B cell (primary cell): ENCODE data around the gene ZNF618. TPM values are rescaled to one million over a fixed set of nuclear protein-coding genes. Genes with fewer than 3 reads are reported as not detected.

Experiments
- ATAC-seq: fragments of 200-7000 bp; cut with Tn5 transposase; one replicate; pipeline ENCODE4 v1.10.0; 2021; ENCODE audit warnings: low read depth, mild to moderate bottlenecking, moderate number of reproducible peaks, moderate library complexity
- CTCF ChIA-PET: fragments of 350-600 bp; sonication (Branson Sonifier 250); formaldehyde crosslinking; loops from one replicate; lab custom pipeline; 2021; ENCODE audit warnings: antibody characterized with exemption, inconsistent platforms; lab: Charles Lee
- POLR2A ChIA-PET: fragments of 350-600 bp; sonication (Branson Sonifier 250); formaldehyde crosslinking; loops from one replicate; lab custom pipeline; 2021; ENCODE audit warnings: antibody characterized with exemption; lab: Charles Lee
- DNase-seq: peaks from one replicate; pipeline ENCODE4 v3.0.0; 2013
- H2AFZ ChIP-seq: 2 replicates; pipeline ENCODE4 v1.6.1; 2012; ENCODE audit warnings: mild to moderate bottlenecking, low read depth, low read length; ENCODE audit not compliant: insufficient read depth, poor library complexity, severe bottlenecking
- H3K27ac ChIP-seq, 2 donors: 1 replicate in 1 of 2; 2 replicates in 1 of 2; pipeline ENCODE4 v1.5.1; 2012 to 2013; ENCODE audit warnings: low read length in 2 of 2, mild to moderate bottlenecking in 2 of 2, moderate library complexity in 1 of 2
- H3K27me3 ChIP-seq, 4 experiments: fragments of 200-600 bp in 1 of 4; sonication (generic) in 1 of 4; replicated peaks in 1 of 4; 1 replicate in 2 of 4; 2 replicates in 2 of 4; pipeline versions ENCODE4 v1.6.1 to v1.7.0; 2013 to 2016; ENCODE audit warnings: low read length in 3 of 4, mild to moderate bottlenecking in 2 of 4, mixed read lengths in 1 of 4, moderate library complexity in 1 of 4; ENCODE audit not compliant: insufficient read depth in 4 of 4, control insufficient read depth in 3 of 4; ENCODE audit errors: control extremely low read depth in 1 of 4
- H3K36me3 ChIP-seq, 2 experiments: replicated peaks in 1 of 2; 1 replicate in 1 of 2; 2 replicates in 1 of 2; pipeline versions ENCODE4 v1.6.1 to v1.7.1; 2013; ENCODE audit warnings: low read length in 1 of 2; ENCODE audit not compliant: insufficient read depth in 2 of 2, control insufficient read depth in 1 of 2; ENCODE audit errors: control extremely low read depth in 1 of 2, extremely low read depth in 1 of 2
- H3K4me1 ChIP-seq, 2 donors: fragments of 200-600 bp in 1 of 2; sonication (generic) in 1 of 2; 1 replicate in 1 of 2; 2 replicates in 1 of 2; pipeline versions ENCODE4 v1.5.1 to v1.6.1; 2013 to 2017; ENCODE audit warnings: low read length in 2 of 2; ENCODE audit not compliant: control insufficient read depth in 2 of 2, insufficient read depth in 2 of 2
- H3K4me2 ChIP-seq: replicated peaks from 2 replicates; pipeline ENCODE3; 2012; ENCODE audit warnings: mild to moderate bottlenecking, low read depth, low read length; ENCODE audit not compliant: poor library complexity, severe bottlenecking
- H3K4me3 ChIP-seq, 5 experiments: fragments of 200-600 bp in 1 of 5; sonication (generic) in 1 of 5; 1 replicate in 3 of 5; 2 replicates in 2 of 5; pipeline versions ENCODE4 v1.5.1 to v1.7.0; 2011 to 2016; ENCODE audit warnings: low read length in 4 of 5, mild to moderate bottlenecking in 4 of 5, low read depth in 2 of 5, control low read depth in 1 of 5, moderate library complexity in 1 of 5; ENCODE audit not compliant: insufficient read depth in 1 of 5; ENCODE audit errors: control extremely low read depth in 1 of 5, extremely low read depth in 1 of 5
- H3K79me2 ChIP-seq: fragments of 200-600 bp; sonication (generic); one replicate; pipeline ENCODE4 v1.6.0; 2016; ENCODE audit warnings: low read length; ENCODE audit not compliant: control insufficient read depth, insufficient read depth
- H3K9ac ChIP-seq: fragments of 200-600 bp; sonication (generic); 2 replicates; pipeline ENCODE4 v1.6.1; 2017; ENCODE audit warnings: mild to moderate bottlenecking, low read length, moderate library complexity
- H3K9me3 ChIP-seq, 3 donors: one replicate each; pipeline versions ENCODE4 v1.6.1 to v1.7.1; 2013; ENCODE audit warnings: low read length in 2 of 3; ENCODE audit not compliant: control insufficient read depth in 2 of 3, insufficient read depth in 1 of 3; ENCODE audit errors: control extremely low read depth in 1 of 3
- H4K20me1 ChIP-seq: 2 replicates; pipeline ENCODE4 v1.6.0; 2012; ENCODE audit warnings: mild to moderate bottlenecking, low read length; ENCODE audit not compliant: insufficient read depth, control insufficient read depth, poor library complexity, severe bottlenecking
- H3K27ac Mint-ChIP-seq: one replicate; pipeline ENCODE4 v1.8.0; 2021; ENCODE audit warnings: mixed read lengths
- H3K27me3 Mint-ChIP-seq: one replicate; pipeline ENCODE4 v1.8.0; 2021; ENCODE audit warnings: mixed read lengths
- H3K4me1 Mint-ChIP-seq: one replicate; pipeline ENCODE4 v1.8.0; 2021; ENCODE audit warnings: mixed read lengths
- H3K4me3 Mint-ChIP-seq: one replicate; pipeline ENCODE4 v1.8.0; 2021; ENCODE audit warnings: mixed read lengths
- H3K9me3 Mint-ChIP-seq: one replicate; pipeline ENCODE4 v1.8.0; 2022; ENCODE audit warnings: mixed read lengths; ENCODE audit not compliant: insufficient read depth
- CTCF ChIP-seq: fragments of 200-600 bp; IDR thresholded peaks from one replicate; pipeline ENCODE4 v1.8.0; 2022; ENCODE audit warnings: antibody characterized with exemption, mild to moderate bottlenecking
- EZH2 ChIP-seq: IDR thresholded peaks from 2 replicates; pipeline ENCODE4 v1.6.1; 2012; ENCODE audit warnings: borderline replicate concordance, low read depth, mild to moderate bottlenecking, moderate library complexity, low read length; ENCODE audit not compliant: insufficient read depth, poor library complexity, severe bottlenecking
- WGBS: methylation state at CpG from one replicate; pipeline ENCODE4 v1.1.5; 2013; ENCODE audit warnings: missing lambda C conversion rate; ENCODE audit not compliant: insufficient coverage; 5-methylcytosine and 5-hydroxymethylcytosine counted together
- intact Hi-C: fragments of 100-400 bp; cut with micrococcal nuclease; formaldehyde crosslinking; loops from one replicate; pipeline ENCODE4 v1.10.0; 2022
- polyA plus RNA-seq: library from polyadenylated mRNA; depleted of rRNA; stranded (reverse); fragments of >200 nt; gene quantifications from 2 replicates; pipeline ENCODE4 v1.2.3, GENCODE V29; 2012
- total RNA-seq, 2 donors: library from RNA; stranded (reverse); fragments of 120-200 nt in 1 of 2; gene quantifications; 1 replicate in 1 of 2; 2 replicates in 1 of 2; pipeline versions ENCODE4 v1.2.3 to v1.2.4, GENCODE V29; 2013 to 2022

Gene ZNF618
- total and polyA plus RNA-seq, 2 donors (not counting 1 experiment from before 2014, with no cell fraction given) = 1.4 to 2.5 TPM

- Histone ChIP-seq H3K27ac (no peak overlapping the region), H3K4me3 (no peak overlapping the region), H3K9me3 (no peaks in the 10 kb centered on the region), H3K79me2 (no peaks in the 10 kb centered on the region), H3K4me1 (peaks cover 0 to under 1% of the 10 kb centered on the region in 2 donors), H3K9ac (no peak overlapping the region), H4K20me1 (no peaks in the 10 kb centered on the region), H3K36me3 (no peaks in the 10 kb centered on the region), H2AFZ (no peak overlapping the region), H3K27me3 (peaks cover 0 to 18% (median 2%) of the 10 kb centered on the region in 4 experiments), H3K4me2 (no peak overlapping the region)
- no peak for TF ChIP-seq CTCF
- no peak for TF ChIP-seq EZH2
- no peak overlapping the region for H3K4me3 Mint-ChIP-seq
- ChIA-PET CTCF (interaction anchor here (1.4 kb wide), 1 partner anchor 10 kb away, joined by 5 read pairs; no protein-coding TSS in a partner anchor), POLR2A (no interaction called here)
- no peak overlapping the region for H3K27ac Mint-ChIP-seq
- DNase-seq (no peak), ATAC-seq (no peak)
- intact Hi-C loops = no loop called here
- peaks cover 29% of the 10 kb centered on the region for H3K27me3 Mint-ChIP-seq
- 100% methylated on average over 1 of the region's 4 CpGs for WGBS
- H3K4me1 Mint-ChIP-seq = peaks cover 3% of the 10 kb centered on the region
- H3K9me3 Mint-ChIP-seq = no peaks in the 10 kb centered on the region
These were observed 216.2 kb downstream of the ZNF618 start for GRCh38 chr9:114092336-114092735.

DNA sequence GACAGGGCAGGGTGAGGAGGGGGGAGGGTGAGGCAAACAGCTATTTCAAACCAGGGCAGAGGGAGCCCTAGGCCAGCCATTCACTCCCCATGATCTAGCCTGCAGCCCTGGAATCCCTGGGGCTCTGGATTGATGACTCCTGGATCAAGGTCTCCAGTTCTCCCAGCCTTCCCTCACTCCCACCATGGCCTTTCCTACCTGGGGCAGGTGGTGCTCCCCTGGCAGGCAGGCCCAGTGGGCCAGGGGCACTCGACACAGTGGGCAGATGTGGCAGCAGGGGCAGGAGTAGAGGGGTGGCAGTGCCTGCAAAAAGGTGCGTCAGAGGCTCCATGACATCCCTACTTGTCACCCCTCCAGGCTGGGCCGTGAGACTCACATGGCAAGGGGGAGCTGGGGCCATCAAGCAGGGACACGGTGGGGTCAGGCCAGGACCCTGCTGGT lies 216.9 kb downstream of the ZNF618 start:
- H3K9me3 ChIP-seq = no peaks in the 10 kb centered on the region
- no peak overlapping the region for H3K4me3 ChIP-seq
- TF ChIP-seq EZH2 (no peak), CTCF (no peak)
- Mint-ChIP-seq H3K9me3 (no peaks in the 10 kb centered on the region), H3K27ac (no peak overlapping the region), H3K4me1 (peaks cover 8% of the 10 kb centered on the region), H3K27me3 (peaks cover 34% of the 10 kb centered on the region), H3K4me3 (no peak overlapping the region)
- ATAC-seq (no peak), DNase-seq (no peak)
- peaks cover 0 to 25% (median 5%) of the 10 kb centered on the region in 4 experiments for H3K27me3 ChIP-seq
- H3K36me3 ChIP-seq = no peaks in the 10 kb centered on the region
- 83% methylated on average over 4 of the region's 4 CpGs for WGBS
- H3K4me2 ChIP-seq = no peak overlapping the region
- H3K4me1 ChIP-seq = peaks cover 5 to 6% of the 10 kb centered on the region in 2 donors
- ChIA-PET CTCF (interaction anchor here (1.4 kb wide), 1 partner anchor 10 kb away, joined by 5 read pairs; no protein-coding TSS in a partner anchor), POLR2A (no interaction called here)
- H4K20me1 ChIP-seq = no peaks in the 10 kb centered on the region
- H3K79me2 ChIP-seq = no peaks in the 10 kb centered on the region
- no peak overlapping the region for H3K9ac ChIP-seq
- no peak overlapping the region for H2AFZ ChIP-seq
- intact Hi-C loops = no loop called here
- H3K27ac ChIP-seq = no peak overlapping the region
